ENCODE measurements around the gene CHMP1B. TPM values are rescaled to one million over a fixed set of nuclear protein-coding genes. Genes with fewer than 3 reads are reported as not detected.
"Not testable (repeated sequence)": the region's sequence is repeated elsewhere in the genome, so short reads cannot be mapped to it uniquely, and the experiment has no call there.

CHMP1B gene
- total RNA-seq, 1 experiment from 2014 or later: 39.7 TPM

DNA sequence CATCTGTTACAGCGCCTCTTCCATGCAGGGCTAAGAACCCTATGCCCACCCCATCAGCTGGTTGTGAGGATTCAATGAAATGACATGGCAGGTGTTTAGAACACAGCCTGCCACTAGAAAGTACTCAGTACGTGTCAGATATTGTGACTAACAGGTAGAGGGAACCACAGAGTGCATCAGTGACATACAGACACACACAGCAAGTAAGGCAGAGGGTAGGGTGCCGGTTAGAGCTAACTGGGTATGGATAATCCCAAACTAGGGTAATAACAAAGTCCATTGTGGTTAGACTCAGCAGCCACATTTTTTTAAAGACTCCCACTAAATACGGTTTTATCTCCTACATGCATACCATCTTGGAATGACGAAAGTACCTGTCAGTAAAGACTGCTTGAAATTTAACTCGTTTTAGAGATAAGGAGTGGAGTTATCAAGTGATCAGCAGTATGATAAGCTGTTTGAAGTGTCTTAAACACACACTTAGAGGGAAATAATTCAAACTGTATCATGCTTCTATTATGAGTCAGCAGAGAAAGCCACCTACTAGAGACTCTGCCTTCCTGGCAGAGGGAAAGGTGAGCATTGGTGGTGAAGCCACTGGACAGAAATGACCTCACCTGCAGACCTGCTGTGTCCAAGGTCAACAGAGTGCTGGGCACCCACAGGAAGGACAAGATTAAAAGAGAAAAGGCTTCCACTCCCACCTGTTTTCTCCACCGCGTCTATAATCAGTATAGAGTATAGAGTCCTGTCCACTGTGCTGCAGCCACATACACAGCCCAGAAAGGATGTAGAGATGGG, 36.3 kb downstream of the CHMP1B start:
- Mint-ChIP-seq H3K27me3 (ENCODE audit: insufficient read depth, unreplicated experiment) (no peaks in the 10 kb centered on the region), H3K4me1 (ENCODE audit: insufficient read depth, unreplicated experiment) (peaks cover 6% of the 10 kb centered on the region), H3K9me3 (ENCODE audit: unreplicated experiment) (no peaks in the 10 kb centered on the region), H3K4me3 (ENCODE audit: unreplicated experiment) (no peak overlapping the region), H3K27ac (ENCODE audit: low read depth, unreplicated experiment) (no peak overlapping the region), H3K36me3 (ENCODE audit: insufficient read depth, unreplicated experiment) (peaks cover 41% of the 10 kb centered on the region)
- POLR2A ChIA-PET: interaction anchor here (0.6 kb wide), 2 partner anchors 10 to 93 kb away, joined by 3 read pairs; no protein-coding TSS in a partner anchor
- CTCF ChIA-PET: interaction anchor here (2.4 kb wide), 1 partner anchor 232 kb away, joined by 5 read pairs; no protein-coding TSS in a partner anchor
- no TSS peak for BruUV-seq (replicated peaks)
- TF ChIP-seq, protein P1, sequence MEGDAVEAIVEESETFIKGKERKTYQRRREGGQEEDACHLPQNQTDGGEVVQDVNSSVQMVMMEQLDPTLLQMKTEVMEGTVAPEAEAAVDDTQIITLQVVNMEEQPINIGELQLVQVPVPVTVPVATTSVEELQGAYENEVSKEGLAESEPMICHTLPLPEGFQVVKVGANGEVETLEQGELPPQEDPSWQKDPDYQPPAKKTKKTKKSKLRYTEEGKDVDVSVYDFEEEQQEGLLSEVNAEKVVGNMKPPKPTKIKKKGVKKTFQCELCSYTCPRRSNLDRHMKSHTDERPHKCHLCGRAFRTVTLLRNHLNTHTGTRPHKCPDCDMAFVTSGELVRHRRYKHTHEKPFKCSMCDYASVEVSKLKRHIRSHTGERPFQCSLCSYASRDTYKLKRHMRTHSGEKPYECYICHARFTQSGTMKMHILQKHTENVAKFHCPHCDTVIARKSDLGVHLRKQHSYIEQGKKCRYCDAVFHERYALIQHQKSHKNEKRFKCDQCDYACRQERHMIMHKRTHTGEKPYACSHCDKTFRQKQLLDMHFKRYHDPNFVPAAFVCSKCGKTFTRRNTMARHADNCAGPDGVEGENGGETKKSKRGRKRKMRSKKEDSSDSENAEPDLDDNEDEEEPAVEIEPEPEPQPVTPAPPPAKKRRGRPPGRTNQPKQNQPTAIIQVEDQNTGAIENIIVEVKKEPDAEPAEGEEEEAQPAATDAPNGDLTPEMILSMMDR (IDR thresholded peaks at IDR 0.05; ENCODE audit: unreplicated experiment): no peak
- no peak for DNase-seq (ENCODE audit: unreplicated experiment)
- intact Hi-C loops (cut with micrococcal nuclease): no loop called here

DNA sequence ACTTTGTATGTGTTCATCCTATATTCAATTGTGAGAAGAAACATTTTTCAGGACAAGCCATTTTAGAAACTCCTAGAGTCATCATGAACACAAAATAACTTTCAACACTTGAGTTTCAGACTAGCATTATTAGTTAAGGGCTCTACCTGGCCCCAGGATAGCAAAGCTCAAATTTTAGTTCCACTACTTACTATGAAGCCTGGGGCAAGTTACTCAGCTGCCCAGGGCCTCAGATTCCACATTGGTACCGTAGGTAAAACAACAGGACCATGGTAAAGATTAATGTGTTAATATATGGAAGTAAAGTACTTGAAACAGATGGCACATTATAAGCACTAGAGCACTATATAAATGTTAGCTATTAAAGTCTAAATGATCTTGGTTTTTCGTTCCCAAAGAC, 37.5 kb downstream of the CHMP1B start:
- H3K36me3 Mint-ChIP-seq (ENCODE audit: insufficient read depth, unreplicated experiment): peaks cover 41% of the 10 kb centered on the region
- H3K9me3 Mint-ChIP-seq (ENCODE audit: unreplicated experiment): no peaks in the 10 kb centered on the region
- TF ChIP-seq, protein P1 (IDR thresholded peaks at IDR 0.05; ENCODE audit: unreplicated experiment): no peak
- ChIA-PET CTCF (interaction anchor here (1.6 to 2.4 kb wide), 2 partner anchors 156 to 233 kb away, joined by 3 to 5 read pairs; no protein-coding TSS in a partner anchor), POLR2A (interaction anchor here (1.0 kb wide), 1 partner anchor 57 kb away, joined by 3 read pairs; no protein-coding TSS in a partner anchor)
- DNase-seq (ENCODE audit: unreplicated experiment): no peak
- no peak overlapping the region for H3K4me3 Mint-ChIP-seq (ENCODE audit: unreplicated experiment)
- peaks cover 12% of the 10 kb centered on the region for H3K4me1 Mint-ChIP-seq (ENCODE audit: insufficient read depth, unreplicated experiment)
- H3K27ac Mint-ChIP-seq (ENCODE audit: low read depth, unreplicated experiment): no peak overlapping the region
- no peaks in the 10 kb centered on the region for H3K27me3 Mint-ChIP-seq (ENCODE audit: insufficient read depth, unreplicated experiment)
- intact Hi-C loops (cut with micrococcal nuclease): no loop called here
- BruUV-seq (replicated peaks): no TSS peak

DNA sequence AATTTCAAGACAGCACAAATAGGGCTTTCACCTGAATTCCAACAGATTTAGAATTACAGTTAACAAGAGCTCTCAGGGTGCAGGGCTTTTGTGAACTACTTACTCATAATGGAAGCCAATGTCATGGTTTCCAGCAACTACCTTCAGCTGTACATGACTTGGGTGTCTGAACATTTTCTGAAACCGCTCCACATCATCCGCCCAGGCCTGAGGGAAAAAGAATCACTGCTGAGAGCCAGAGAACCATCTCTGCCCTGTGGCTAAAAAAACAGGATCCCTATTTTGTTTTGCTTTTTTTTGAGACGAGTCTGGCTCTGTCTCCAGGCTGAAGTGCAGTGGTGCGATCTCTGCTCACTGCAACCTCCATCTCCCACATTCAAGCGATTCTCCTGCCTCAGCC, 38.1 kb downstream of the CHMP1B start:
- intact Hi-C loops (cut with micrococcal nuclease): no loop called here
- CTCF ChIA-PET: interaction anchor here (1.6 kb wide), 1 partner anchor 157 kb away, joined by 3 read pairs; no protein-coding TSS in a partner anchor
- POLR2A ChIA-PET: interaction anchor here (1.0 kb wide), 1 partner anchor 57 kb away, joined by 3 read pairs; no protein-coding TSS in a partner anchor
- no peak for DNase-seq (ENCODE audit: unreplicated experiment)
- no TSS peak for BruUV-seq (replicated peaks)
- TF ChIP-seq, protein P1 (IDR thresholded peaks at IDR 0.05; ENCODE audit: unreplicated experiment): no peak
- Mint-ChIP-seq H3K27me3 (ENCODE audit: insufficient read depth, unreplicated experiment) (no peaks in the 10 kb centered on the region), H3K9me3 (ENCODE audit: unreplicated experiment) (no peaks in the 10 kb centered on the region), H3K27ac (ENCODE audit: low read depth, unreplicated experiment) (no peak overlapping the region), H3K4me3 (ENCODE audit: unreplicated experiment) (no peak overlapping the region), H3K4me1 (ENCODE audit: insufficient read depth, unreplicated experiment) (peaks cover 12% of the 10 kb centered on the region), H3K36me3 (ENCODE audit: insufficient read depth, unreplicated experiment) (peaks cover 37% of the 10 kb centered on the region)

DNA sequence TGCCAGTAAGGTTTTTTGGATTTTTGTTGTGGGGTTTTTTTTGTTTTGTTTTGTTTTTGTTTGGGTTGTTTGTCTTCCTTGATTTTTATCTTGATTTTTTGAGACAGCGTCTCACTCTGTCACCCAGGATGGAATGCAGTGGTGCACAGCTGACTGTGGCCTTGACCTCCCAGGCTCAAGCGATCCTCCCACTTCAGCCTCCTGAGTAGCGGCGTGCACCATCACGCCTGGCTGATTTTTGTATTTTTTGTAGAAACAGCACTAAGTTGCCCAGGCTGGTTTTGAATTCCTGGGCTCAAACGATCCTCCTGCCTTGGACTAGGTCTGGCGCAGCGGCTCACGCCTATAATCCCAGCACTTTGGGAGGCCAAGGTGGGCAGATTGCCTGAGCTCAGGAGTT, 40.5 kb downstream of the CHMP1B start:
- H3K9me3 Mint-ChIP-seq (ENCODE audit: unreplicated experiment): no peaks in the 10 kb centered on the region
- H3K27ac Mint-ChIP-seq (ENCODE audit: low read depth, unreplicated experiment): no peak overlapping the region
- BruUV-seq (replicated peaks): no TSS peak
- peaks cover 12% of the 10 kb centered on the region for H3K4me1 Mint-ChIP-seq (ENCODE audit: insufficient read depth, unreplicated experiment)
- ChIA-PET POLR2A (interaction anchor here (0.7 kb wide), 1 partner anchor 39 kb away, joined by 3 read pairs; no protein-coding TSS in a partner anchor), CTCF (interaction anchor here (0.7 kb wide), 1 partner anchor 379 kb away, joined by 3 read pairs; no protein-coding TSS in a partner anchor)
- H3K36me3 Mint-ChIP-seq (ENCODE audit: insufficient read depth, unreplicated experiment): peaks cover 49% of the 10 kb centered on the region
- DNase-seq (ENCODE audit: unreplicated experiment): no peak
- TF ChIP-seq, protein P1 (IDR thresholded peaks at IDR 0.05; ENCODE audit: unreplicated experiment): no peak
- intact Hi-C loops (cut with micrococcal nuclease): no loop called here
- H3K27me3 Mint-ChIP-seq (ENCODE audit: insufficient read depth, unreplicated experiment): no peaks in the 10 kb centered on the region
- H3K4me3 Mint-ChIP-seq (ENCODE audit: unreplicated experiment): no peak overlapping the region

DNA sequence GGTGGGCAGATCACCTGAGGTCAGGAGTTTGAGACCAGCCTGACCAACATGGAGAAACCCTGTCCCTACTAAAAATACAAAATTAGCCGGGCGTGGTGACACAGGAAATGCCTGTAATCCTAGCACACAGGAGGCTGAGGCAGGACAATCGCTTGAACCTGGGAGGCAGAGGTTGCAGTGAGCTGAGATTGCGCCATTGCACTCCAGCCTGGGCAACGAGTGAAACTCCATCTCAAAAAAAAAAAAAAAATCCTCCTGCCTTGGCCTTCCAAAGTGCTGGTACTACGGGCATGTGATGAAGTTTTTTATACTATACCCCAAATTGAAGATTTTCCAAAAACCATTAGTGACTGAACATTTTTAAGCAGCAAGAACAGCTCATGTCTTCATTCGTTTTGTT, 41.2 kb downstream of the CHMP1B start:
- CTCF ChIA-PET; intact Hi-C loops (cut with micrococcal nuclease); H3K27me3 Mint-ChIP-seq (ENCODE audit: insufficient read depth, unreplicated experiment); DNase-seq (ENCODE audit: unreplicated experiment); H3K4me3 Mint-ChIP-seq (ENCODE audit: unreplicated experiment); BruUV-seq (replicated peaks); H3K9me3 Mint-ChIP-seq (ENCODE audit: unreplicated experiment); H3K27ac Mint-ChIP-seq (ENCODE audit: low read depth, unreplicated experiment); POLR2A ChIA-PET: not testable (repeated sequence)
- H3K4me1 Mint-ChIP-seq (ENCODE audit: insufficient read depth, unreplicated experiment): peaks cover 12% of the 10 kb centered on the region
- peaks cover 56% of the 10 kb centered on the region for H3K36me3 Mint-ChIP-seq (ENCODE audit: insufficient read depth, unreplicated experiment)

Data from MCF 10A (cell line).